ENCODE measurements around the gene ZNF556.

Gene ZNF556

GRCh38 chr19:2867025-2867991 is at the start of gene ZNF556:
Gene ZNF556, plus strand, starts transcription at chr19:2867335. Its CDS starts 87 bp downstream, at chr19:2867422.
- peak within 1 kb of the TSS; percentile 37 for H3K4me3 ChIP-seq (ENCODE audit: low read depth, low read length)
- peak; percentile 59 for DNase-seq (ENCODE audit: low read depth)
- no peak for TF ChIP-seq CTCF (IDR thresholded peaks at IDR 0.05; ENCODE audit: control insufficient read depth, extremely low read depth, insufficient read depth)

GRCh38 chr19:2819540-2820111 is 47.5 kb upstream of the ZNF556 start, which contains the start of gene ZNF554:
Gene ZNF554, plus strand, starts transcription at chr19:2819868. Its CDS starts 204 bp downstream, at chr19:2820072.
- peak; percentile 80 for DNase-seq (ENCODE audit: low read depth)
- peak; percentile 94 for TF ChIP-seq CTCF (IDR thresholded peaks at IDR 0.05; ENCODE audit: control insufficient read depth, extremely low read depth, insufficient read depth)
- H3K4me3 ChIP-seq (ENCODE audit: low read depth, low read length) = peak within 1 kb of the TSS; percentile 82

- no peak for DNase-seq (ENCODE audit: low read depth)
- H3K4me3 ChIP-seq (ENCODE audit: low read depth, low read length) = peak overlapping the region; percentile 82
- TF ChIP-seq CTCF (IDR thresholded peaks at IDR 0.05; ENCODE audit: control insufficient read depth, extremely low read depth, insufficient read depth) = no peak
Measured at GRCh38 chr19:2820112-2820702, 46.9 kb upstream of the ZNF556 start.

- TF ChIP-seq CTCF (IDR thresholded peaks at IDR 0.05; ENCODE audit: control insufficient read depth, extremely low read depth, insufficient read depth) = no peak
- H3K4me3 ChIP-seq (ENCODE audit: low read depth, low read length) = no peak overlapping the region
- DNase-seq (ENCODE audit: low read depth) = no peak
Measured at GRCh38 chr19:2822846-2823245, 44.3 kb upstream of the ZNF556 start.

DNA sequence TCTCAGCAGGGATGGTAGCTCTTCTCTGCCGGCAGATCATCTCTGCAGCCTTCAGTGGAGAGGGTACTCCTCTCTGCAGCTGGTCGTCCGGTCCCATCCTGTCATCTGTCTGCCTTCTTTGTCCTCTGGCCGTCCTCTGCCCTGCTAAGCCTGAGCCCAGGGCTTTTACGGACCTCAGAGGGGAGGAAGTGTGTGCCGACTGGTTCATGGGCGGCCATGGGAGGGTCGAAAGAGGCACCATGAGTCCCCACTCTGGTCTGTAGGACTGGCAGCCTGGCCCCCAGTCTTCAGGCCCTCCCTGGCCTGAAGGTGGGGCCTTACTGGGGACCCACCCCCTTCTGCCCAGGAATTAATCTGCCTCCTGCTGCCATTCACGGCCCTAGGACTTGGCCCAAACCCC is 43.5 kb upstream of the ZNF556 start:
- no peak for TF ChIP-seq CTCF (IDR thresholded peaks at IDR 0.05; ENCODE audit: control insufficient read depth, extremely low read depth, insufficient read depth)
- DNase-seq (ENCODE audit: low read depth) = no peak
- H3K4me3 ChIP-seq (ENCODE audit: low read depth, low read length) = no peak overlapping the region

GRCh38 chr19:2824129-2824528 is 43.0 kb upstream of the ZNF556 start:
- no peak overlapping the region for H3K4me3 ChIP-seq (ENCODE audit: low read depth, low read length)
- DNase-seq (ENCODE audit: low read depth) = no peak
- no peak for TF ChIP-seq CTCF (IDR thresholded peaks at IDR 0.05; ENCODE audit: control insufficient read depth, extremely low read depth, insufficient read depth)
